Head of caudate nucleus (tissue), 42 donors: ENCODE results near the gene OR9K2.
"Not testable (repeated sequence)": the region's sequence is repeated elsewhere in the genome, so short reads cannot be mapped to it uniquely, and the experiment has no call there.

Source experiments
- DNase-seq, 42 donors: peaks; one replicate each; pipeline versions ENCODE4 v3.0.0 to v3.0.0-alpha.2; 2020 to 2021; ENCODE audit warnings: mixed read lengths in 7 of 42
- intact Hi-C: fragments of 100-400 bp; cut with DNase I; formaldehyde crosslinking; loops from one replicate; pipeline ENCODE4 v1.15.0; 2022

Gene OR9K2

GRCh38 chr12:55126106-55126505, at the start of gene OR9K2:
Gene OR9K2, plus strand, starts transcription at chr12:55126406. Its CDS starts 3,429 bp downstream, at chr12:55129835.
- intact Hi-C loops = no loop called here

GRCh38 chr12:55092579-55092978, 33.6 kb upstream of the OR9K2 start:
- intact Hi-C loops = no loop called here
- no peak for DNase-seq

More at GRCh38 chr12:55126106-55126505, at the start of gene OR9K2:
- DNase-seq = no peak

- intact Hi-C loops = no loop called here
Measured at GRCh38 chr12:55112378-55112875, 13.8 kb upstream of the OR9K2 start.

GRCh38 chr12:55116152-55116551, 10.1 kb upstream of the OR9K2 start:
- intact Hi-C loops = no loop called here
- DNase-seq = no peak

More at GRCh38 chr12:55112378-55112875, 13.8 kb upstream of the OR9K2 start:
- no peak for DNase-seq

GRCh38 chr12:55132816-55133215, 6.6 kb downstream of the OR9K2 start:
- intact Hi-C loops = no loop called here
- no peak for DNase-seq

GRCh38 chr12:55142669-55143565, 16.7 kb downstream of the OR9K2 start:
- DNase-seq = peak in 36 of 42 donors; percentile 7 to 88 (median 58)
- intact Hi-C loops = loop anchor here (10.0 kb wide), 1 partner anchor 148 kb away; no protein-coding TSS in a partner anchor

- intact Hi-C loops = loop anchor here (10.0 kb wide), 1 partner anchor 149 kb away; no protein-coding TSS in a partner anchor
- DNase-seq = no peak
Measured at GRCh38 chr12:55143566-55143870, 17.3 kb downstream of the OR9K2 start.

GRCh38 chr12:55167010-55167640, 40.9 kb downstream of the OR9K2 start:
- intact Hi-C loops, DNase-seq: not testable (repeated sequence)

GRCh38 chr12:55171445-55171844, 45.2 kb downstream of the OR9K2 start:
- intact Hi-C loops = no loop called here
- no peak for DNase-seq

- DNase-seq, intact Hi-C loops: not testable (repeated sequence)
Measured at GRCh38 chr12:55171846-55172245, 45.6 kb downstream of the OR9K2 start.

GRCh38 chr12:55172686-55173085, 46.5 kb downstream of the OR9K2 start:
- no peak for DNase-seq
- intact Hi-C loops = no loop called here

- DNase-seq = no peak
- intact Hi-C loops = no loop called here
Measured at GRCh38 chr12:55173456-55173855, 47.2 kb downstream of the OR9K2 start.
